ENCODE data around the gene HIPK3. TPM values are rescaled to one million over a fixed set of nuclear protein-coding genes. Genes with fewer than 3 reads are reported as not detected.

The HIPK3 gene
- total and polyA plus RNA-seq, 7 experiments from 2014 or later = 24.0 to 92.5 (median 55.0) TPM

- intact Hi-C loops (cut with micrococcal nuclease) = no loop called here
- Mint-ChIP-seq H3K36me3 (peaks cover 0 to 9% (median 4%) of the 10 kb centered on the region in 5 donors), H3K4me1 (peaks cover 25 to 71% (median 51%) of the 10 kb centered on the region in 7 donors), H3K27ac (no peak overlapping the region), H3K9me3 (no peaks in the 10 kb centered on the region), H3K27me3 (no peaks in the 10 kb centered on the region), H3K4me3 (no peak overlapping the region)
- Histone ChIP-seq H3K36me3 (ENCODE audit: control insufficient read depth in 2 of 3, insufficient read depth in 3 of 3, low read length in 3 of 3) (no peaks in the 10 kb centered on the region), H3K9me3 (ENCODE audit: control insufficient read depth in 2 of 3, low read length in 3 of 3) (no peaks in the 10 kb centered on the region), H3K4me1 (ENCODE audit: control insufficient read depth in 2 of 2, insufficient read depth in 2 of 2, low read length in 2 of 2) (peaks cover 15 to 19% of the 10 kb centered on the region in 2 donors), H3K27me3 (ENCODE audit: control insufficient read depth in 2 of 2, insufficient read depth in 2 of 2, low read length in 2 of 2) (no peaks in the 10 kb centered on the region), H3K4me3 (ENCODE audit: low read length) (no peak overlapping the region), H3K27ac (ENCODE audit: low read depth, low read length) (no peak overlapping the region)
- DNase-seq (no peak), ATAC-seq (no peak)
- ChIA-PET CTCF (interaction anchor here (0.7 to 1.2 kb wide), 3 partner anchors 9 to 66 kb away, joined by 3 to 6 read pairs (median 4); no protein-coding TSS in a partner anchor), POLR2A (interaction anchor here (0.7 kb wide), 1 partner anchor 15 kb away, joined by 3 read pairs; no protein-coding TSS in a partner anchor)
These were observed 7.7 kb downstream of the HIPK3 start for GRCh38 chr11:33264926-33265325.

- Mint-ChIP-seq H3K4me1 (peaks cover 20 to 55% (median 40%) of the 10 kb centered on the region in 7 donors), H3K9me3 (no peaks in the 10 kb centered on the region), H3K27me3 (no peaks in the 10 kb centered on the region), H3K36me3 (peaks cover 0 to 5% (median 2%) of the 10 kb centered on the region in 5 donors), H3K27ac (no peak overlapping the region), H3K4me3 (no peak overlapping the region)
- Histone ChIP-seq H3K27ac (ENCODE audit: low read depth, low read length) (no peak overlapping the region), H3K4me1 (ENCODE audit: control insufficient read depth in 2 of 2, insufficient read depth in 2 of 2, low read length in 2 of 2) (peaks cover 12 to 14% of the 10 kb centered on the region in 2 donors), H3K9me3 (ENCODE audit: control insufficient read depth in 2 of 3, low read length in 3 of 3) (no peaks in the 10 kb centered on the region), H3K4me3 (ENCODE audit: low read length) (no peak overlapping the region), H3K36me3 (ENCODE audit: control insufficient read depth in 2 of 3, insufficient read depth in 3 of 3, low read length in 3 of 3) (no peaks in the 10 kb centered on the region), H3K27me3 (ENCODE audit: control insufficient read depth in 2 of 2, insufficient read depth in 2 of 2, low read length in 2 of 2) (no peaks in the 10 kb centered on the region)
- DNase-seq (no peak), ATAC-seq (peak; percentile 44)
- ChIA-PET CTCF (no interaction called here), POLR2A (interaction anchor here (0.9 kb wide), 1 partner anchor 11 kb away, joined by 3 read pairs; no protein-coding TSS in a partner anchor)
- intact Hi-C loops (cut with micrococcal nuclease) = no loop called here
These were observed 9.4 kb downstream of the HIPK3 start for GRCh38 chr11:33266393-33267215.

GRCh38 chr11:33268945-33269540, 11.9 kb downstream of the HIPK3 start:
- ChIA-PET POLR2A (interaction anchor here (0.6 to 0.9 kb wide), 2 partner anchors 10 to 13 kb away, joined by 3 to 4 read pairs; no protein-coding TSS in a partner anchor), CTCF (interaction anchor here (0.8 to 1.0 kb wide), 2 partner anchors 36 to 102 kb away, joined by 3 to 8 read pairs; no protein-coding TSS in a partner anchor)
- Histone ChIP-seq H3K36me3 (ENCODE audit: control insufficient read depth in 2 of 3, insufficient read depth in 3 of 3, low read length in 3 of 3) (no peaks in the 10 kb centered on the region), H3K27ac (ENCODE audit: low read depth, low read length) (no peak overlapping the region), H3K4me1 (ENCODE audit: control insufficient read depth in 2 of 2, insufficient read depth in 2 of 2, low read length in 2 of 2) (peaks cover 4 to 6% of the 10 kb centered on the region in 2 donors), H3K4me3 (ENCODE audit: low read length) (no peak overlapping the region), H3K9me3 (ENCODE audit: control insufficient read depth in 2 of 3, low read length in 3 of 3) (no peaks in the 10 kb centered on the region), H3K27me3 (ENCODE audit: control insufficient read depth in 2 of 2, insufficient read depth in 2 of 2, low read length in 2 of 2) (no peaks in the 10 kb centered on the region)
- Mint-ChIP-seq H3K36me3 (peaks cover 0 to 5% (median 0%) of the 10 kb centered on the region in 5 donors), H3K27ac (no peak overlapping the region), H3K4me3 (peak overlapping the region in 1 of 10 donors; percentile 12), H3K4me1 (peaks cover 16 to 53% (median 38%) of the 10 kb centered on the region in 7 donors), H3K9me3 (peaks cover 0 to 1% (median 0%) of the 10 kb centered on the region in 11 donors), H3K27me3 (no peaks in the 10 kb centered on the region)
- no peak for ATAC-seq
- intact Hi-C loops (cut with micrococcal nuclease) = loop anchor here in 1 of 2 donors (1.0 kb wide), 1 partner anchor 11 kb away; no protein-coding TSS in a partner anchor
- no peak for DNase-seq

GRCh38 chr11:33269822-33270221, 12.6 kb downstream of the HIPK3 start:
- Mint-ChIP-seq H3K27ac (no peak overlapping the region), H3K4me3 (no peak overlapping the region), H3K4me1 (peaks cover 17 to 58% (median 43%) of the 10 kb centered on the region in 7 donors), H3K9me3 (peaks cover 0 to 1% (median 0%) of the 10 kb centered on the region in 11 donors), H3K36me3 (peaks cover 0 to 5% (median 0%) of the 10 kb centered on the region in 5 donors), H3K27me3 (no peaks in the 10 kb centered on the region)
- DNase-seq = no peak
- ChIA-PET CTCF (interaction anchor here (1.0 kb wide), 1 partner anchor 103 kb away, joined by 3 read pairs; no protein-coding TSS in a partner anchor), POLR2A (interaction anchor here (0.9 kb wide), 1 partner anchor 11 kb away, joined by 4 read pairs; no protein-coding TSS in a partner anchor)
- intact Hi-C loops (cut with micrococcal nuclease) = loop anchor here in 1 of 2 donors (1.0 kb wide), 1 partner anchor 12 kb away; no protein-coding TSS in a partner anchor
- no peaks in the 10 kb centered on the region for H3K36me3 ChIP-seq (ENCODE audit: control insufficient read depth in 2 of 3, insufficient read depth in 3 of 3, low read length in 3 of 3)
- H3K27ac ChIP-seq (ENCODE audit: low read depth, low read length) = no peak overlapping the region
- H3K4me3 ChIP-seq (ENCODE audit: low read length) = no peak overlapping the region
- no peaks in the 10 kb centered on the region for H3K27me3 ChIP-seq (ENCODE audit: control insufficient read depth in 2 of 2, insufficient read depth in 2 of 2, low read length in 2 of 2)
- no peaks in the 10 kb centered on the region for H3K9me3 ChIP-seq (ENCODE audit: control insufficient read depth in 2 of 3, low read length in 3 of 3)
- peaks cover 4 to 6% of the 10 kb centered on the region in 2 donors for H3K4me1 ChIP-seq (ENCODE audit: control insufficient read depth in 2 of 2, insufficient read depth in 2 of 2, low read length in 2 of 2)
- ATAC-seq = no peak

- H3K4me1 Mint-ChIP-seq = peaks cover 17 to 62% (median 47%) of the 10 kb centered on the region in 7 donors
- H3K27me3 ChIP-seq (ENCODE audit: control insufficient read depth in 2 of 2, insufficient read depth in 2 of 2, low read length in 2 of 2) = no peaks in the 10 kb centered on the region
- peaks cover 0 to 1% (median 0%) of the 10 kb centered on the region in 11 donors for H3K9me3 Mint-ChIP-seq
- peaks cover 0 to 5% (median 0%) of the 10 kb centered on the region in 5 donors for H3K36me3 Mint-ChIP-seq
- CTCF ChIA-PET = no interaction called here
- H3K27ac ChIP-seq (ENCODE audit: low read depth, low read length) = no peak overlapping the region
- DNase-seq = no peak
- POLR2A ChIA-PET = interaction anchor here (1.3 kb wide), 1 partner anchor 12 kb away, joined by 3 read pairs; no protein-coding TSS in a partner anchor
- H3K9me3 ChIP-seq (ENCODE audit: control insufficient read depth in 2 of 3, low read length in 3 of 3) = no peaks in the 10 kb centered on the region
- no peak overlapping the region for H3K4me3 ChIP-seq (ENCODE audit: low read length)
- H3K27ac Mint-ChIP-seq = no peak overlapping the region
- H3K36me3 ChIP-seq (ENCODE audit: control insufficient read depth in 2 of 3, insufficient read depth in 3 of 3, low read length in 3 of 3) = no peaks in the 10 kb centered on the region
- intact Hi-C loops (cut with micrococcal nuclease) = no loop called here
- peaks cover 4 to 6% of the 10 kb centered on the region in 2 donors for H3K4me1 ChIP-seq (ENCODE audit: control insufficient read depth in 2 of 2, insufficient read depth in 2 of 2, low read length in 2 of 2)
- H3K4me3 Mint-ChIP-seq = no peak overlapping the region
- ATAC-seq = no peak
- H3K27me3 Mint-ChIP-seq = no peaks in the 10 kb centered on the region
These were observed 13.9 kb downstream of the HIPK3 start for GRCh38 chr11:33271059-33271458.

- DNase-seq (no peak), ATAC-seq (no peak)
- ChIA-PET CTCF (no interaction called here), POLR2A (no interaction called here)
- no peaks in the 10 kb centered on the region for H3K27me3 ChIP-seq (ENCODE audit: control insufficient read depth in 2 of 2, insufficient read depth in 2 of 2, low read length in 2 of 2)
- no peaks in the 10 kb centered on the region for H3K9me3 ChIP-seq (ENCODE audit: control insufficient read depth in 2 of 3, low read length in 3 of 3)
- H3K4me3 ChIP-seq (ENCODE audit: low read length) = no peak overlapping the region
- intact Hi-C loops (cut with micrococcal nuclease) = no loop called here
- no peaks in the 10 kb centered on the region for H3K27me3 Mint-ChIP-seq
- H3K9me3 Mint-ChIP-seq = peaks cover 0 to 1% (median 0%) of the 10 kb centered on the region in 11 donors
- peak overlapping the region in 1 of 9 donors; percentile 54 for H3K27ac Mint-ChIP-seq
- peaks cover 0 to 5% (median 4%) of the 10 kb centered on the region in 5 donors for H3K36me3 Mint-ChIP-seq
- no peaks in the 10 kb centered on the region for H3K36me3 ChIP-seq (ENCODE audit: control insufficient read depth in 2 of 3, insufficient read depth in 3 of 3, low read length in 3 of 3)
- H3K4me1 ChIP-seq (ENCODE audit: control insufficient read depth in 2 of 2, insufficient read depth in 2 of 2, low read length in 2 of 2) = peaks cover 6% of the 10 kb centered on the region in 2 donors
- peaks cover 17 to 67% (median 57%) of the 10 kb centered on the region in 7 donors for H3K4me1 Mint-ChIP-seq
- H3K27ac ChIP-seq (ENCODE audit: low read depth, low read length) = no peak overlapping the region
- peak overlapping the region in 2 of 10 donors; percentile 28 to 39 for H3K4me3 Mint-ChIP-seq
These were observed 15.3 kb downstream of the HIPK3 start for GRCh38 chr11:33272338-33273107.
